BE2C (cell line): ENCODE data around the gene KIAA0930.

ENCODE experiments used
- DNase-seq: peaks from one replicate; pipeline ENCODE4 v3.0.0-alpha.2; 2020
- H3K27me3 ChIP-seq: fragments of 250-450 bp; sonication (Bioruptor Pico); 2 replicates; pipeline ENCODE4 v1.5.1; 2020; ENCODE audit warnings: mild to moderate bottlenecking
- H3K36me3 ChIP-seq: fragments of 250-450 bp; sonication (Bioruptor Pico); 2 replicates; pipeline ENCODE4 v1.5.1; 2020; ENCODE audit warnings: mild to moderate bottlenecking
- H3K4me1 ChIP-seq: fragments of 250-450 bp; sonication (Bioruptor Pico); 2 replicates; pipeline ENCODE4 v1.5.1; 2020
- H3K4me3 ChIP-seq: 2 replicates; pipeline ENCODE4 v1.5.1; 2011; ENCODE audit warnings: low read depth, low read length
- H3K9me3 ChIP-seq: fragments of 250-450 bp; sonication (Bioruptor Pico); 2 replicates; pipeline ENCODE4 v1.5.1; 2020
- TF ChIP-seq, protein P1 (sequence below): IDR thresholded peaks from 2 replicates; pipeline ENCODE4 v1.5.1; 2012; ENCODE audit warnings: mild to moderate bottlenecking, low read depth, low read length

KIAA0930 gene

GRCh38 chr22:45197606-45198462 lies 42.9 kb downstream of the KIAA0930 start:
- TF ChIP-seq, protein P1, sequence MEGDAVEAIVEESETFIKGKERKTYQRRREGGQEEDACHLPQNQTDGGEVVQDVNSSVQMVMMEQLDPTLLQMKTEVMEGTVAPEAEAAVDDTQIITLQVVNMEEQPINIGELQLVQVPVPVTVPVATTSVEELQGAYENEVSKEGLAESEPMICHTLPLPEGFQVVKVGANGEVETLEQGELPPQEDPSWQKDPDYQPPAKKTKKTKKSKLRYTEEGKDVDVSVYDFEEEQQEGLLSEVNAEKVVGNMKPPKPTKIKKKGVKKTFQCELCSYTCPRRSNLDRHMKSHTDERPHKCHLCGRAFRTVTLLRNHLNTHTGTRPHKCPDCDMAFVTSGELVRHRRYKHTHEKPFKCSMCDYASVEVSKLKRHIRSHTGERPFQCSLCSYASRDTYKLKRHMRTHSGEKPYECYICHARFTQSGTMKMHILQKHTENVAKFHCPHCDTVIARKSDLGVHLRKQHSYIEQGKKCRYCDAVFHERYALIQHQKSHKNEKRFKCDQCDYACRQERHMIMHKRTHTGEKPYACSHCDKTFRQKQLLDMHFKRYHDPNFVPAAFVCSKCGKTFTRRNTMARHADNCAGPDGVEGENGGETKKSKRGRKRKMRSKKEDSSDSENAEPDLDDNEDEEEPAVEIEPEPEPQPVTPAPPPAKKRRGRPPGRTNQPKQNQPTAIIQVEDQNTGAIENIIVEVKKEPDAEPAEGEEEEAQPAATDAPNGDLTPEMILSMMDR, result no peak
- no peak for DNase-seq
- Histone ChIP-seq H3K36me3 (peaks cover 46% of the 10 kb centered on the region), H3K4me3 (no peak overlapping the region), H3K4me1 (peaks cover 18% of the 10 kb centered on the region), H3K27me3 (no peaks in the 10 kb centered on the region), H3K9me3 (no peaks in the 10 kb centered on the region)

GRCh38 chr22:45196926-45197605 lies 43.6 kb downstream of the KIAA0930 start:
- H3K36me3 ChIP-seq, result peaks cover 40% of the 10 kb centered on the region
- TF ChIP-seq, protein P1, result no peak

DNA sequence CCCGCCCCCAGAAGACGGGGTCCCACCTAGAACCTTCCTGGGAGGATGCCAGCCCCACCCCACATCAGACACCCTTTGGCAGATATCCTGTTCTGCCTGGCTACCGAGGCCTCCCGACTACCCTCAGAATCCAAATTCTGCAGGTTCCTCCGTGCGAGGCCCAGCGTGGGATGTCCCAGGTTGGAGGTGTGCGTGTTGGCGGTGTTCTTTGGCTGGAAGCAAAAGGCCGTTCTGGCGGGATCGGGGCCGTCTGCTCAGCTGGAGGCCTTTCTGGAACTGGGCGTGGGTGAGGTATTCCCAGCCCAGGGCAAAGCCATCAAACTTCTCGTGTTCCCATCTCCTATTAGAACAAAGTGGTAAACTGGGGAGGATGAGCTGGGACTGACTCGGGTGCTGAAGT lies 44.4 kb downstream of the KIAA0930 start:
- DNase-seq, result no peak
- Histone ChIP-seq H3K4me3 (no peak overlapping the region), H3K36me3 (peaks cover 40% of the 10 kb centered on the region), H3K4me1 (peaks cover 16% of the 10 kb centered on the region), H3K9me3 (no peaks in the 10 kb centered on the region), H3K27me3 (no peaks in the 10 kb centered on the region)
- TF ChIP-seq, protein P1, result no peak

More at GRCh38 chr22:45196926-45197605, 43.6 kb downstream of the KIAA0930 start:
- peaks cover 18% of the 10 kb centered on the region for H3K4me1 ChIP-seq
- H3K4me3 ChIP-seq, result no peak overlapping the region
- DNase-seq, result no peak
- no peaks in the 10 kb centered on the region for H3K27me3 ChIP-seq
- no peaks in the 10 kb centered on the region for H3K9me3 ChIP-seq

DNA sequence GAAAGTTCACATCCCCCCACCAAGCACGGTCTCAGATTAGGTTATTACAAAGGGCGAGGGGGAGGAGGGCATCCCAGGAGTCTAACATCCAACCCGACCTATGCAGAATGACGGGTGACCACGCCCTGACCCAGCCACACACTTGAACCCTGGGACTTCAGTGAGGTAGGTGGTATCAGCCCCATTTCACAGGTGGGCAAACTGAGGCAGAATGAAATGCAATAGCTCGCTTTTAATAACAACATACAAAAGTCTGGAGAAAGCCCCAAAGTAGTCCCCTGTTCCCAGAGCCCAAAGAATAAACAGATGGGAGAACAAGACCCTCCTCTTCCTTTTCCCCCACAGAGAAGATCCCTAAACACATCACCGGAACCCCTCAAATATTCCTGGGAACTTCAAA lies 45.1 kb downstream of the KIAA0930 start:
- peaks cover 12% of the 10 kb centered on the region for H3K4me1 ChIP-seq
- peaks cover 37% of the 10 kb centered on the region for H3K36me3 ChIP-seq
- no peak for DNase-seq
- no peaks in the 10 kb centered on the region for H3K9me3 ChIP-seq
- TF ChIP-seq, protein P1, result no peak
- H3K4me3 ChIP-seq, result no peak overlapping the region
- no peaks in the 10 kb centered on the region for H3K27me3 ChIP-seq

- H3K9me3 ChIP-seq, result no peaks in the 10 kb centered on the region
- TF ChIP-seq, protein P1, result no peak
- H3K4me1 ChIP-seq, result peaks cover 12% of the 10 kb centered on the region
- no peak for DNase-seq
- H3K4me3 ChIP-seq, result no peak overlapping the region
- no peaks in the 10 kb centered on the region for H3K27me3 ChIP-seq
- peaks cover 29% of the 10 kb centered on the region for H3K36me3 ChIP-seq
These were observed 46.0 kb downstream of the KIAA0930 start for GRCh38 chr22:45194686-45195085.
